ENCODE data around the gene PAXIP1.
"Not testable (repeated sequence)": the region's sequence is repeated elsewhere in the genome, so short reads cannot be mapped to it uniquely, and the experiment has no call there.

PAXIP1 gene

DNA sequence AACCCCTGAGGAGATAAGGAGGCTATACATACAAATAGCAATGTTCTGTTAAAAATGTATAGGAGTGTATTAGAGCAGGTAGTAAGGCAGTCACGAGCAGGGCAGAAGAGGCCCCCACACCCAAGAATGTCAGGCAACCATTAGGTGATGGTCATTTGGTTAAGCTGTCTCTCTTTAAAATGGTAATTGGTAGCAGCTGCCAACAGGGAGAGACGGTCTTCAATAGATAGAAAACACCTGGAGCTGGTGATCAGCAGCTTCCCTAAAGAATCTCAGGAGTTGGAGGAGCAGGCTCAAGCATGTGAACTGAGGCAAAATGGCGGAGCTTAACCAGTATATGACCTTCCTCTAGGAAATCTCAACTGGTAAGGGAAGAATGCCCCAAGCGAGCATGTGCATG lies 40.8 kb upstream of the PAXIP1 start:
- Histone ChIP-seq H3F3A (ENCODE audit: insufficient read depth) (no peaks in the 10 kb centered on the region), H4K20me1 (ENCODE audit: low read depth, low read length) (no peaks in the 10 kb centered on the region), H3K9ac (ENCODE audit: low read length) (no peak overlapping the region), H3K9me2 (replicated peaks; ENCODE audit: insufficient read depth, low read length) (no peaks in the 10 kb centered on the region), H3K36me3 (ENCODE audit: low read length) (no peaks in the 10 kb centered on the region), H3K79me2 (ENCODE audit: insufficient read depth, low read length) (no peaks in the 10 kb centered on the region), H3K4me2 (ENCODE audit: low read depth, low read length, poor library complexity, severe bottlenecking) (no peak overlapping the region), H3K27me3 (ENCODE audit: low read length) (peaks cover 4% of the 10 kb centered on the region), H2AFZ (ENCODE audit: low read depth, low read length, severe bottlenecking) (no peak overlapping the region), H3K27ac (ENCODE audit: low read depth, low read length) (no peak overlapping the region), H3K4me3 (ENCODE audit: insufficient read depth, low read length, poor library complexity, severe bottlenecking) (no peak overlapping the region), H3K9me3 (ENCODE audit: insufficient read depth, low read length) (no peaks in the 10 kb centered on the region)
- TF ChIP-seq EZH2phosphoT487 (conservative IDR thresholded peaks at IDR 0.05; ENCODE audit: low read length), result no peak
- TF ChIP-seq, protein P1, sequence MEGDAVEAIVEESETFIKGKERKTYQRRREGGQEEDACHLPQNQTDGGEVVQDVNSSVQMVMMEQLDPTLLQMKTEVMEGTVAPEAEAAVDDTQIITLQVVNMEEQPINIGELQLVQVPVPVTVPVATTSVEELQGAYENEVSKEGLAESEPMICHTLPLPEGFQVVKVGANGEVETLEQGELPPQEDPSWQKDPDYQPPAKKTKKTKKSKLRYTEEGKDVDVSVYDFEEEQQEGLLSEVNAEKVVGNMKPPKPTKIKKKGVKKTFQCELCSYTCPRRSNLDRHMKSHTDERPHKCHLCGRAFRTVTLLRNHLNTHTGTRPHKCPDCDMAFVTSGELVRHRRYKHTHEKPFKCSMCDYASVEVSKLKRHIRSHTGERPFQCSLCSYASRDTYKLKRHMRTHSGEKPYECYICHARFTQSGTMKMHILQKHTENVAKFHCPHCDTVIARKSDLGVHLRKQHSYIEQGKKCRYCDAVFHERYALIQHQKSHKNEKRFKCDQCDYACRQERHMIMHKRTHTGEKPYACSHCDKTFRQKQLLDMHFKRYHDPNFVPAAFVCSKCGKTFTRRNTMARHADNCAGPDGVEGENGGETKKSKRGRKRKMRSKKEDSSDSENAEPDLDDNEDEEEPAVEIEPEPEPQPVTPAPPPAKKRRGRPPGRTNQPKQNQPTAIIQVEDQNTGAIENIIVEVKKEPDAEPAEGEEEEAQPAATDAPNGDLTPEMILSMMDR (IDR thresholded peaks at IDR 0.05; ENCODE audit: insufficient read depth, low read length, poor library complexity, severe bottlenecking), result no peak

DNA sequence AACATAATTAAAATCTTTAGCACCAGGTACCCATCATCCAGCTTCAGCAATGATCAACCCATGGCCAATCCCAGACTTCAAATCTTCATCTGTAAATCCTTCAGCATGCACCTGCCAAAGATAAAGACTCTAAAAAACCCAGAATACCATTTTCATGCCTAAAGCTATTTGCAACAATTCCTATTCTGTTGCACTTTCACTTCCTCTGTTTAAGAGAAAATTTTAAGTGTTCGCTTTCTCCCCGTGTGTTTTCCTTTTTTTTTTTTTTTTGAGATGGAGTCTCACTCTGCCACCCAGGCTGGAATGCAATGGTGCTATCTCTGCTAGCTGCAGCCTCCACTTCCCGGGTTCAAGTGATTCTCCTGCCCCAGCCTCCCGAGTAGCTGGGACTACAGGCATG lies 35.4 kb upstream of the PAXIP1 start:
- Histone ChIP-seq H2AFZ (ENCODE audit: low read depth, low read length, severe bottlenecking) (no peak overlapping the region), H3K9me2 (replicated peaks; ENCODE audit: insufficient read depth, low read length) (no peaks in the 10 kb centered on the region)

DNA sequence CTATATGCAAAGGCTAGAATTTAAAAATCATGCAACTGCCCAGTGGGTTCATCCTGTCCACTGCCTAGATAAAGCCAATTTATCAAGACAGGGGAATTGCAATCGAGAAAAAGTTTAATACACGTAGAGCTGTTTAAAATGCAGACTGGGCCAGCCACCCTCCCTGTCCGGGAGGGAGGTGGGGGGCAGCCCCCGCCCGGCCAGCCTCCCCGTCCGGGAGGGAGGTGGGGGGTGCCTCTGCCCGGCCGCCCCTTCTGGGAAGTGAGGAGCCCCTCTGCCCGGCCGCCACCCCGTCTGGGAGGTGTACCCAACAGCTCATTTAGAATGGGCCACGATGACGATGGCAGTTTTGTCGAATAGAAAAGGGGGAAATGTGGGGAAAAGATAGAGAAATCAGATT lies 31.6 kb upstream of the PAXIP1 start:
- not testable (repeated sequence) for H3K27me3 ChIP-seq (ENCODE audit: low read length); H3K9me3 ChIP-seq (ENCODE audit: insufficient read depth, low read length); H3K9me2 ChIP-seq (replicated peaks; ENCODE audit: insufficient read depth, low read length); H2AFZ ChIP-seq (ENCODE audit: low read depth, low read length, severe bottlenecking); H3K9ac ChIP-seq (ENCODE audit: low read length); H3F3A ChIP-seq (ENCODE audit: insufficient read depth); H3K36me3 ChIP-seq (ENCODE audit: low read length); H3K4me2 ChIP-seq (ENCODE audit: low read depth, low read length, poor library complexity, severe bottlenecking); H4K20me1 ChIP-seq (ENCODE audit: low read depth, low read length); H3K27ac ChIP-seq (ENCODE audit: low read depth, low read length); H3K4me3 ChIP-seq (ENCODE audit: insufficient read depth, low read length, poor library complexity, severe bottlenecking); H3K79me2 ChIP-seq (ENCODE audit: insufficient read depth, low read length)

More for the DNA sequence above, 35.4 kb upstream of the PAXIP1 start:
- Histone ChIP-seq H3K9ac (ENCODE audit: low read length) (no peak overlapping the region), H3K4me3 (ENCODE audit: insufficient read depth, low read length, poor library complexity, severe bottlenecking) (no peak overlapping the region), H3K9me3 (ENCODE audit: insufficient read depth, low read length) (no peaks in the 10 kb centered on the region), H3K27ac (ENCODE audit: low read depth, low read length) (no peak overlapping the region), H3K36me3 (ENCODE audit: low read length) (no peaks in the 10 kb centered on the region), H3K79me2 (ENCODE audit: insufficient read depth, low read length) (no peaks in the 10 kb centered on the region), H3K27me3 (ENCODE audit: low read length) (peaks cover 4% of the 10 kb centered on the region; the same call in 1 of the 2 replicates), H3F3A (ENCODE audit: insufficient read depth) (no peaks in the 10 kb centered on the region), H3K4me2 (ENCODE audit: low read depth, low read length, poor library complexity, severe bottlenecking) (no peak overlapping the region), H4K20me1 (ENCODE audit: low read depth, low read length) (no peaks in the 10 kb centered on the region)
- TF ChIP-seq, protein P1 (IDR thresholded peaks at IDR 0.05; ENCODE audit: insufficient read depth, low read length, poor library complexity, severe bottlenecking), result no peak
- no peak for TF ChIP-seq EZH2phosphoT487 (conservative IDR thresholded peaks at IDR 0.05; ENCODE audit: low read length)

DNA sequence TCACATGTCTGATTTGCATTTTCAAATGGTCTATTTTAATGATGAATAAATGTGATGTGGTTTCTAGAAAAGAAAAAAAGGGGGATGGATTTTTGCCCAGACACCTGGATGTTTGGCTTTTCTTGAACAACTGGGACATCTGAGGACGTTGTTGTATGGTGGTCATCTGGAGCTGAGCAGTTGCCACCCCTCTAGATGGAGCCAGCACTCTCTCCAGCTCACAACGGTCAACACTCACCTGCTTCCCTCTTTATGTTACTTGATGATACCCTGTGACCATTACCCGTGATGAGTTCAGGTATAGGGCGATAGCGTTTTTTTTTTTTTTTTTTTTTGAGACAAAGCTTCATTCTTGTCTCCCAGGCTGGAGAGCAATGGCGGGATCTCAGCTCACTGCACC lies 30.1 kb upstream of the PAXIP1 start:
- Histone ChIP-seq H3F3A (ENCODE audit: insufficient read depth) (no peaks in the 10 kb centered on the region), H3K4me2 (ENCODE audit: low read depth, low read length, poor library complexity, severe bottlenecking) (no peak overlapping the region), H2AFZ (ENCODE audit: low read depth, low read length, severe bottlenecking) (no peak overlapping the region), H3K36me3 (ENCODE audit: low read length) (no peaks in the 10 kb centered on the region), H4K20me1 (ENCODE audit: low read depth, low read length) (no peaks in the 10 kb centered on the region), H3K9me3 (ENCODE audit: insufficient read depth, low read length) (no peaks in the 10 kb centered on the region), H3K4me3 (ENCODE audit: insufficient read depth, low read length, poor library complexity, severe bottlenecking) (no peak overlapping the region), H3K27ac (ENCODE audit: low read depth, low read length) (no peak overlapping the region), H3K79me2 (ENCODE audit: insufficient read depth, low read length) (no peaks in the 10 kb centered on the region), H3K27me3 (ENCODE audit: low read length) (no peaks in the 10 kb centered on the region), H3K9ac (ENCODE audit: low read length) (no peak overlapping the region), H3K9me2 (replicated peaks; ENCODE audit: insufficient read depth, low read length) (no peaks in the 10 kb centered on the region)
- TF ChIP-seq, protein P1 (IDR thresholded peaks at IDR 0.05; ENCODE audit: insufficient read depth, low read length, poor library complexity, severe bottlenecking), result no peak

Measured in SU-DHL-6 (cell line).